WTC11 (cell line): ENCODE data around the gene ADAM11. TPM values are rescaled to one million over a fixed set of nuclear protein-coding genes. Genes with fewer than 3 reads are reported as not detected.

ENCODE experiments used
- ATAC-seq: fragments of 200-7000 bp; cut with Tn5 transposase; 2 replicates; pipeline ENCODE4 v1.10.0; 2021; ENCODE audit warnings: mild to moderate bottlenecking, moderate library complexity
- CTCF ChIA-PET: fragments of 300-600 bp; sonication (Branson Sonifier 250); formaldehyde crosslinking; loops from one replicate; lab custom pipeline; 2021; ENCODE audit warnings: antibody characterized with exemption; lab: Charles Lee
- POLR2A ChIA-PET: fragments of 350-600 bp; sonication (Branson Sonifier 250); formaldehyde crosslinking; loops from one replicate; lab custom pipeline; 2021; ENCODE audit warnings: antibody characterized with exemption; lab: Charles Lee
- DNase-seq: peaks from one replicate; pipeline ENCODE4 v3.0.0; 2021; ENCODE audit warnings: low spot score
- H3K27ac Mint-ChIP-seq: 2 replicates; pipeline ENCODE4 v1.8.0; 2021; ENCODE audit warnings: mixed read lengths
- H3K27me3 Mint-ChIP-seq: 2 replicates; pipeline ENCODE4 v1.8.0; 2021; ENCODE audit warnings: low read depth, mild to moderate bottlenecking, moderate library complexity, mixed read lengths
- H3K36me3 Mint-ChIP-seq: 2 replicates; pipeline ENCODE4 v1.8.0; 2021; ENCODE audit warnings: mixed read lengths
- H3K4me1 Mint-ChIP-seq: 2 replicates; pipeline ENCODE4 v1.8.0; 2022; ENCODE audit warnings: mixed read lengths
- H3K4me3 Mint-ChIP-seq: 2 replicates; pipeline ENCODE4 v1.8.0; 2021; ENCODE audit warnings: mild to moderate bottlenecking, moderate library complexity, mixed read lengths
- H3K9me3 Mint-ChIP-seq: 2 replicates; pipeline ENCODE4 v1.8.0; 2021; ENCODE audit warnings: mixed read lengths
- EMX1 ChIP-seq: fragments of 250-450 bp; sonication (Bioruptor Pico); IDR thresholded peaks from 2 replicates; pipeline ENCODE4 v1.8.0; 2021; ENCODE audit warnings: mild to moderate bottlenecking
- GABPB1 ChIP-seq: sonication (generic); formaldehyde crosslinking; IDR thresholded peaks from 2 replicates; pipeline ENCODE4 v1.8.1; 2023; ENCODE audit warnings: mild to moderate bottlenecking, missing genetic modification reagents
- JUN ChIP-seq: sonication (generic); formaldehyde crosslinking; IDR thresholded peaks from 2 replicates; pipeline ENCODE4 v1.8.0; 2023; ENCODE audit warnings: mild to moderate bottlenecking, missing genetic modification reagents
- KAT7 ChIP-seq: sonication (generic); formaldehyde crosslinking; IDR thresholded peaks from 2 replicates; pipeline ENCODE4 v1.8.1; 2023; ENCODE audit warnings: missing genetic modification reagents, mild to moderate bottlenecking, borderline replicate concordance
- NFATC4 ChIP-seq: fragments of 250-450 bp; sonication (Bioruptor Pico); IDR thresholded peaks from 2 replicates; pipeline ENCODE4 v1.9.0; 2021; ENCODE audit warnings: mild to moderate bottlenecking
- NR3C1 ChIP-seq: sonication (generic); formaldehyde crosslinking; conservative IDR thresholded peaks from 2 replicates; pipeline ENCODE4 v1.8.1; 2023; ENCODE audit warnings: low read depth, mild to moderate bottlenecking, missing genetic modification reagents
- OVOL2 ChIP-seq: fragments of 250-450 bp; sonication (Bioruptor Pico); IDR thresholded peaks from 2 replicates; pipeline ENCODE4 v1.9.0; 2021; ENCODE audit warnings: mild to moderate bottlenecking, borderline replicate concordance
- ZNF138 ChIP-seq: sonication (generic); formaldehyde crosslinking; conservative IDR thresholded peaks from 2 replicates; pipeline ENCODE4 v1.8.1; 2022; ENCODE audit warnings: mild to moderate bottlenecking, moderate library complexity, missing genetic modification reagents
- ZNF219 ChIP-seq: sonication (generic); formaldehyde crosslinking; IDR thresholded peaks from 2 replicates; pipeline ENCODE4 v1.8.0; 2023; ENCODE audit warnings: missing genetic modification reagents, mild to moderate bottlenecking, borderline replicate concordance
- ZNF263 ChIP-seq: sonication (generic); formaldehyde crosslinking; IDR thresholded peaks from 2 replicates; pipeline ENCODE4 v1.8.1; 2022; ENCODE audit warnings: low read depth, mild to moderate bottlenecking, moderate library complexity, missing genetic modification reagents
- ZNF317 ChIP-seq: sonication (generic); formaldehyde crosslinking; IDR thresholded peaks from 2 replicates; pipeline ENCODE4 v1.8.1; 2023; ENCODE audit warnings: low read depth, mild to moderate bottlenecking, moderate library complexity, missing genetic modification reagents, borderline replicate concordance
- ZNF423 ChIP-seq: fragments of 250-450 bp; sonication (Bioruptor Pico); IDR thresholded peaks from 2 replicates; pipeline ENCODE4 v2.1.2; 2022; ENCODE audit warnings: mild to moderate bottlenecking, moderate library complexity
- total RNA-seq: library from RNA; stranded (reverse); gene quantifications from 3 replicates; pipeline ENCODE4 v1.2.3, GENCODE V29; 2021
- TF ChIP-seq, protein P1 (sequence below): sonication (generic); formaldehyde crosslinking; IDR thresholded peaks from 2 replicates; pipeline ENCODE4 v1.8.0; 2022; ENCODE audit warnings: mild to moderate bottlenecking, missing genetic modification reagents
- TF ChIP-seq, protein P2 (sequence below): fragments of 250-450 bp; sonication (Bioruptor Pico); IDR thresholded peaks from 2 replicates; pipeline ENCODE4 v2.1.2; 2022; ENCODE audit warnings: mild to moderate bottlenecking, moderate library complexity
- TF ChIP-seq, protein P3 (sequence below): fragments of 250-450 bp; sonication (Bioruptor Pico); IDR thresholded peaks from 2 replicates; pipeline ENCODE4 v1.9.0; 2021; ENCODE audit warnings: mild to moderate bottlenecking, borderline replicate concordance
- TF ChIP-seq, protein P4 (sequence below): sonication (generic); formaldehyde crosslinking; IDR thresholded peaks from 2 replicates; pipeline ENCODE4 v1.8.1; 2022; ENCODE audit warnings: mild to moderate bottlenecking, moderate library complexity, missing genetic modification reagents
- TF ChIP-seq, protein P5 (sequence below): sonication (generic); formaldehyde crosslinking; IDR thresholded peaks from 2 replicates; pipeline ENCODE4 v1.8.1; 2023; ENCODE audit warnings: mild to moderate bottlenecking, missing genetic modification reagents, moderate library complexity
- TF ChIP-seq, protein P6 (sequence below): sonication (generic); formaldehyde crosslinking; IDR thresholded peaks from 2 replicates; pipeline ENCODE4 v1.8.1; 2023; ENCODE audit warnings: mild to moderate bottlenecking, missing genetic modification reagents, moderate library complexity
- TF ChIP-seq, protein P7 (sequence below): fragments of 250-450 bp; sonication (Bioruptor Pico); conservative IDR thresholded peaks from 2 replicates; pipeline ENCODE4 v1.9.0; 2021; ENCODE audit warnings: mild to moderate bottlenecking

The ADAM11 gene
- total RNA-seq, 1 experiment from 2014 or later: 3.0 TPM

DNA sequence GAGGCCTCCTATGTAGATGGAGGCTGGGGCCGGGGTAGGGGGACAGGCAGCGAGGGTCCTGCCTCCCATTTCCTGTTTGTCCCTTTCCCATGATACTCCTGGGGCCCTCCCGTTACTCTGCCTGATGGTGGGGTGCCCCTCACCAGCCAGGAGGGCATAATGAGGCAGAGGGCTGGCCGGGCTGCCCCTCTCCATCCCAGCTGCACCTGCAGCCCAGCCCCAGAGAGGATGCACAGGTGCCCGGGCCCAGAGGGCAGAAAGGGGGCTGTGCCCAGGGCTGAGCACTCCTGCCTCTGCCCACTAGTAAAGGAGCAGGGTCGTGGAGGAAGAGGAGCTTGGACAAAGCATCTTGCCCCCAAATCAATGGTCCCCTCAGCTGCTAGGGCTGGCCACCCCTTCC, 10.4 kb downstream of the ADAM11 start (continued):
- TF ChIP-seq, protein P1, sequence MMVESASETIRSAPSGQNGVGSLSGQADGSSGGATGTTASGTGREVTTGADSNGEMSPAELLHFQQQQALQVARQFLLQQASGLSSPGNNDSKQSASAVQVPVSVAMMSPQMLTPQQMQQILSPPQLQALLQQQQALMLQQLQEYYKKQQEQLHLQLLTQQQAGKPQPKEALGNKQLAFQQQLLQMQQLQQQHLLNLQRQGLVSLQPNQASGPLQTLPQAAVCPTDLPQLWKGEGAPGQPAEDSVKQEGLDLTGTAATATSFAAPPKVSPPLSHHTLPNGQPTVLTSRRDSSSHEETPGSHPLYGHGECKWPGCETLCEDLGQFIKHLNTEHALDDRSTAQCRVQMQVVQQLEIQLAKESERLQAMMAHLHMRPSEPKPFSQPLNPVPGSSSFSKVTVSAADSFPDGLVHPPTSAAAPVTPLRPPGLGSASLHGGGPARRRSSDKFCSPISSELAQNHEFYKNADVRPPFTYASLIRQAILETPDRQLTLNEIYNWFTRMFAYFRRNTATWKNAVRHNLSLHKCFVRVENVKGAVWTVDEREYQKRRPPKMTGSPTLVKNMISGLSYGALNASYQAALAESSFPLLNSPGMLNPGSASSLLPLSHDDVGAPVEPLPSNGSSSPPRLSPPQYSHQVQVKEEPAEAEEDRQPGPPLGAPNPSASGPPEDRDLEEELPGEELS (CRISPR knock-in tag): no peak
- TF ChIP-seq NFATC4 (CRISPR knock-in tag): no peak
- TF ChIP-seq, protein P2, sequence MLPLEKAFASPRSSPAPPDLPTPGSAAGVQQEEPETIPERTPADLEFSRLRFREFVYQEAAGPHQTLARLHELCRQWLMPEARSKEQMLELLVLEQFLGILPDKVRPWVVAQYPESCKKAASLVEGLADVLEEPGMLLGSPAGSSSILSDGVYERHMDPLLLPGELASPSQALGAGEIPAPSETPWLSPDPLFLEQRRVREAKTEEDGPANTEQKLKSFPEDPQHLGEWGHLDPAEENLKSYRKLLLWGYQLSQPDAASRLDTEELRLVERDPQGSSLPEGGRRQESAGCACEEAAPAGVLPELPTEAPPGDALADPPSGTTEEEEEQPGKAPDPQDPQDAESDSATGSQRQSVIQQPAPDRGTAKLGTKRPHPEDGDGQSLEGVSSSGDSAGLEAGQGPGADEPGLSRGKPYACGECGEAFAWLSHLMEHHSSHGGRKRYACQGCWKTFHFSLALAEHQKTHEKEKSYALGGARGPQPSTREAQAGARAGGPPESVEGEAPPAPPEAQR (CRISPR knock-in tag): no peak
- TF ChIP-seq NR3C1 (CRISPR knock-in tag): no peak
- TF ChIP-seq ZNF317 (CRISPR knock-in tag): no peak
- TF ChIP-seq, protein P3, sequence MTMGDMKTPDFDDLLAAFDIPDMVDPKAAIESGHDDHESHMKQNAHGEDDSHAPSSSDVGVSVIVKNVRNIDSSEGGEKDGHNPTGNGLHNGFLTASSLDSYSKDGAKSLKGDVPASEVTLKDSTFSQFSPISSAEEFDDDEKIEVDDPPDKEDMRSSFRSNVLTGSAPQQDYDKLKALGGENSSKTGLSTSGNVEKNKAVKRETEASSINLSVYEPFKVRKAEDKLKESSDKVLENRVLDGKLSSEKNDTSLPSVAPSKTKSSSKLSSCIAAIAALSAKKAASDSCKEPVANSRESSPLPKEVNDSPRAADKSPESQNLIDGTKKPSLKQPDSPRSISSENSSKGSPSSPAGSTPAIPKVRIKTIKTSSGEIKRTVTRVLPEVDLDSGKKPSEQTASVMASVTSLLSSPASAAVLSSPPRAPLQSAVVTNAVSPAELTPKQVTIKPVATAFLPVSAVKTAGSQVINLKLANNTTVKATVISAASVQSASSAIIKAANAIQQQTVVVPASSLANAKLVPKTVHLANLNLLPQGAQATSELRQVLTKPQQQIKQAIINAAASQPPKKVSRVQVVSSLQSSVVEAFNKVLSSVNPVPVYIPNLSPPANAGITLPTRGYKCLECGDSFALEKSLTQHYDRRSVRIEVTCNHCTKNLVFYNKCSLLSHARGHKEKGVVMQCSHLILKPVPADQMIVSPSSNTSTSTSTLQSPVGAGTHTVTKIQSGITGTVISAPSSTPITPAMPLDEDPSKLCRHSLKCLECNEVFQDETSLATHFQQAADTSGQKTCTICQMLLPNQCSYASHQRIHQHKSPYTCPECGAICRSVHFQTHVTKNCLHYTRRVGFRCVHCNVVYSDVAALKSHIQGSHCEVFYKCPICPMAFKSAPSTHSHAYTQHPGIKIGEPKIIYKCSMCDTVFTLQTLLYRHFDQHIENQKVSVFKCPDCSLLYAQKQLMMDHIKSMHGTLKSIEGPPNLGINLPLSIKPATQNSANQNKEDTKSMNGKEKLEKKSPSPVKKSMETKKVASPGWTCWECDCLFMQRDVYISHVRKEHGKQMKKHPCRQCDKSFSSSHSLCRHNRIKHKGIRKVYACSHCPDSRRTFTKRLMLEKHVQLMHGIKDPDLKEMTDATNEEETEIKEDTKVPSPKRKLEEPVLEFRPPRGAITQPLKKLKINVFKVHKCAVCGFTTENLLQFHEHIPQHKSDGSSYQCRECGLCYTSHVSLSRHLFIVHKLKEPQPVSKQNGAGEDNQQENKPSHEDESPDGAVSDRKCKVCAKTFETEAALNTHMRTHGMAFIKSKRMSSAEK (CRISPR knock-in tag): no peak
- TF ChIP-seq, protein P4, sequence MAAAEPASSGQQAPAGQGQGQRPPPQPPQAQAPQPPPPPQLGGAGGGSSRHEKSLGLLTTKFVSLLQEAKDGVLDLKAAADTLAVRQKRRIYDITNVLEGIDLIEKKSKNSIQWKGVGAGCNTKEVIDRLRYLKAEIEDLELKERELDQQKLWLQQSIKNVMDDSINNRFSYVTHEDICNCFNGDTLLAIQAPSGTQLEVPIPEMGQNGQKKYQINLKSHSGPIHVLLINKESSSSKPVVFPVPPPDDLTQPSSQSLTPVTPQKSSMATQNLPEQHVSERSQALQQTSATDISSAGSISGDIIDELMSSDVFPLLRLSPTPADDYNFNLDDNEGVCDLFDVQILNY: no peak
- TF ChIP-seq, all 79 proteins: peak for 0

DNA sequence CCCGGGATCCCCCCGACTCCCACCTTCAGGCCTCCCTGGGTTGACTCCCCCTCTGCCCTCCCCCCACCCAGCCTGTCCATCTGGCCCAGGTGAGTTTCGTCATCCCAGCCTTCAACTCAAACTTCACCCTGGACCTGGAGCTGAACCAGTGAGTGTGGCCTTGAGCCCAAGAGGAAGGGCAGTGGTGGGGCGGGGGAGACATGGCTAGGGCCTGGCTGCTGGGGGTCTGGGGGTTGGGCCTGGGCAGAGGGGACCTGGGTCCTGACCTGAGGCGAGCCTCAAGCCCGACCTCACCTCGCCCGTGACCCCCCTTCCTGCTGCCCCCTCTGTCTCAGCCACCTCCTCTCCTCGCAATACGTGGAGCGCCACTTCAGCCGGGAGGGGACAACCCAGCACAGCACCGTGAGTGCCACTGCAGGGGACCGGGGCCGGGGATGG, 10.9 kb downstream of the ADAM11 start:
- no peak for ATAC-seq

DNA sequence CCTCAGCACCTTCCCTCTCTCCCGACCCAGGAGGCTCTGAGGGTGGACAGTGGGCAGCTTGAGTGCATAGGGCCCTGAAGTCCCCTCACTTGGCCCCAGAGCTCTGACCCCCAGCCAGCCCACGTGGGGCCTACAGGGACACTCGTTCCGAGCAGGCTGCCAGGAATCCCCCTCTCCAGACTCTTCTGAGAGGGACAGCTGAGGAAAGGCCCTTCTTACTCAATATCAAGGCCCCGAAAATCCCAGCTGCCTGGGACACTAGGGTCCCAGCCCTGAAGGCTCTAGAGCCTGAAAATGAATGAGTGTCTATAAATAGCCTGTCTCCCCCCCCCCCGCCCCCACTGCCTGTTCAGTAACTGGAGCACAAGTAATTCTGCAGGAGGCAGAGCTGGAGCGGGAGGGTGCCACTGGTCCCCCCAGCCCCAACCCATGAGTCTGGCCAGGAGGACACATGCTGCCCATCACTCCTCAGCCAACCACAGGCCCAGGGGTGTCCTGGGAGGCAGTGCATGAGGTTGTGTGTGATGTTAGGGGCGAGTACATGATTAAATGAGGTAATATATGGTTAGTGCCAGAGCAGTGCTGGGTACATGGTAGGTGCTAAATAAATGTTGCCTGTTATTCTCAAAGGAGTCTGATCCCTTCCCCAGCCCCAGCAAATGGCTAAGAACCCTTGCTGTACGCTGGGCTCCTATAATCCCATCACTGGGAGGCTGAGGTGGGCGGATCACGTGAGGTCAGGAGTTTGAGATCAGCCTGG, 11.6 kb downstream of the ADAM11 start:
- no peaks in the 10 kb centered on the region for H3K9me3 Mint-ChIP-seq
- CTCF ChIA-PET: interaction anchor here (1.9 to 3.1 kb wide), 2 partner anchors 10 to 108 kb away, joined by 6 to 11 read pairs; no protein-coding TSS in a partner anchor
- ATAC-seq (no peak), DNase-seq (no peak)
- no peak overlapping the region for H3K4me3 Mint-ChIP-seq
- POLR2A ChIA-PET: interaction anchor here (0.5 to 1.3 kb wide), 5 partner anchors 14 to 1289 kb away, joined by 3 to 6 read pairs (median 3); no protein-coding TSS in a partner anchor
- H3K4me1 Mint-ChIP-seq: peaks cover 14% of the 10 kb centered on the region
- H3K27me3 Mint-ChIP-seq: no peaks in the 10 kb centered on the region
- H3K36me3 Mint-ChIP-seq: no peaks in the 10 kb centered on the region
- no peak overlapping the region for H3K27ac Mint-ChIP-seq
- TF ChIP-seq JUN (CRISPR knock-in tag) (no peak), ZNF219 (CRISPR knock-in tag) (no peak), KAT7 (CRISPR knock-in tag) (no peak), ZNF138 (CRISPR knock-in tag) (no peak), OVOL2 (CRISPR knock-in tag) (no peak), EMX1 (CRISPR knock-in tag) (no peak)
- TF ChIP-seq, protein P5, sequence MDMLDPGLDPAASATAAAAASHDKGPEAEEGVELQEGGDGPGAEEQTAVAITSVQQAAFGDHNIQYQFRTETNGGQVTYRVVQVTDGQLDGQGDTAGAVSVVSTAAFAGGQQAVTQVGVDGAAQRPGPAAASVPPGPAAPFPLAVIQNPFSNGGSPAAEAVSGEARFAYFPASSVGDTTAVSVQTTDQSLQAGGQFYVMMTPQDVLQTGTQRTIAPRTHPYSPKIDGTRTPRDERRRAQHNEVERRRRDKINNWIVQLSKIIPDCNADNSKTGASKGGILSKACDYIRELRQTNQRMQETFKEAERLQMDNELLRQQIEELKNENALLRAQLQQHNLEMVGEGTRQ (CRISPR knock-in tag): no peak
- TF ChIP-seq, protein P6, sequence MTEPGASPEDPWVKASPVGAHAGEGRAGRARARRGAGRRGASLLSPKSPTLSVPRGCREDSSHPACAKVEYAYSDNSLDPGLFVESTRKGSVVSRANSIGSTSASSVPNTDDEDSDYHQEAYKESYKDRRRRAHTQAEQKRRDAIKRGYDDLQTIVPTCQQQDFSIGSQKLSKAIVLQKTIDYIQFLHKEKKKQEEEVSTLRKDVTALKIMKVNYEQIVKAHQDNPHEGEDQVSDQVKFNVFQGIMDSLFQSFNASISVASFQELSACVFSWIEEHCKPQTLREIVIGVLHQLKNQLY (CRISPR knock-in tag): no peak
- TF ChIP-seq, protein P7, sequence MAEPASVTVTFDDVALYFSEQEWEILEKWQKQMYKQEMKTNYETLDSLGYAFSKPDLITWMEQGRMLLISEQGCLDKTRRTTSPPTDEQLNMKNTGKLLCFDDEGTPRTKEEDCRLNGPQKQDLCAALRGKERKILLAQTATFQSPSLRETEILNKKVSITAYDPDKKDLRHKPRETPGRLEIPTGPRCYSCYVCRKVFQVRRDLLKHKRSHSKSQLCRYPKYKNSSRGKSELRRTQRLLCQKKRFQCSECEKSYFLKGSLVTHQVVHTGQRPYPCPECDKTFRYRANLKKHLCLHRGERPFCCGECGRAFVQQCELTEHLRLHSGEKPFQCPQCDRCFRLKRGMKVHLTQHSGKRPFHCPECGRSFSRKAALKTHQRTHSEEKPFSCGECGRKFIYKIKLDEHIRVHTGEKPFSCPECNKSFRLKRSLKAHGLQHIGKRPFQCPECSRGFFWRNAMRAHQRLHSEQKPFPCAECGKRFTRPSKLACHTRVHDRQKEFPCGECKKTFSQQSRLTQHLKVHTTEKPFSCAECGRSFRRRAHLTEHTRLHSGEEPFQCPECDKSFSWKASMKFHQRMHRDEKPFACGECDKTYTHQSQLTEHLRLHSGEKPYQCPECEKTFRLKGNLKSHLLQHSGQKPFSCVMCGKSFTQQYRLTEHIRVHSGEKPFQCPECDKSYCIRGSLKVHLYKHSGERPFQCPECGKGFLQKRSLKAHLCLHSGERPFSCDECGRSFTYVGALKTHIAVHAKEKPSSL (CRISPR knock-in tag): no peak

More for the DNA sequence above, 10.9 kb downstream of the ADAM11 start:
- Mint-ChIP-seq H3K36me3 (no peaks in the 10 kb centered on the region), H3K27ac (no peak overlapping the region), H3K4me1 (peaks cover 14% of the 10 kb centered on the region), H3K27me3 (0 out of 2 replicates have a peak, but pooled peaks cover under 1% of the 10 kb centered on the region), H3K4me3 (no peak overlapping the region), H3K9me3 (no peaks in the 10 kb centered on the region)
- TF ChIP-seq ZNF263: no peak
- peak; percentile 73 for TF ChIP-seq GABPB1 (CRISPR knock-in tag)
- TF ChIP-seq ZNF423 (CRISPR knock-in tag): no peak
- DNase-seq: no peak
- POLR2A ChIA-PET: interaction anchor here (0.5 to 1.3 kb wide), 3 partner anchors 13 to 1289 kb away, joined by 3 to 4 read pairs (median 3); no protein-coding TSS in a partner anchor
- CTCF ChIA-PET: interaction anchor here (3.1 kb wide), 1 partner anchor 10 kb away, joined by 11 read pairs; no protein-coding TSS in a partner anchor
